DMS 273 (cell line): Measurements from ENCODE around the gene SH3PXD2A.

ENCODE experiments used
- DNase-seq: peaks from one replicate; lab custom pipeline; 2025; ENCODE audit not compliant: unreplicated experiment; lab: John Stamatoyannopoulos, UW

SH3PXD2A gene

DNA sequence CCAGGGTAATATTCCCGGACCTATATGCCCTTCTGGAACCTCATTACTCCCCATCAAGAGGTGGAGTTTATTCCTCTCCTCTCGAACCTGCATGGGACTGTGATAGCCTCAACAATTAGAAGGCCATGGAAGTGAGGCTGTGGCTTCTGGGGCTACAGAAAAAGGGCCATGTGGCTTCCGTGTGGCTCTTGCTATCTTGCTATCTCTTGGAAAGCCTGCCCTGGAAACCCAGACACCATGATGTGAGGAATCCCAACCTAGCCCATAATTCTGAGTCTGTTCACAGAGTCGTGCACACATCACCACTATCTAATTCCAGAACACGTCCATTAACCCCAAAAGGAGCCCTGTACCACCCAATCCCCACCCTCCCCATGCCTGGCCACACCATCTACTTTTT, 20.8 kb upstream of the SH3PXD2A start:
- DNase-seq, result no peak

DNA sequence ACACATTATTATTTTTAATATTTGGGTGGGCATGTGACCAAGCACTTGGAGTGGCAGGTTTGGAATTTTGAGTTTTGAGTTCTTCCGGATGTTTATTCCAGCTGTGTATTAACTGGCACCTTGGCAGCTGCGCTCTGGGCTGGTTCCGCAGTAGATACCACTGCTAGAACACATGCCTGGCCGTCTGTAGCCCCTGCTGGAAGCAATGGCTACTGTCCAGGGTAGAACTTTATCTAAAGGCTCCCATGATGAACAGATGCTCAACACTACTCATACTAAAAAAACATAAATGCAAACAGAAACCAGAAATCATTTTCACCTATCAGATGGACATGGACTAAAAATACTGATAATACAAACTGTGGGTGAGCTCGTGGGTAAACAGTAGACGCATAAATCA, 19.4 kb upstream of the SH3PXD2A start:
- DNase-seq, result peak; percentile 85

DNA sequence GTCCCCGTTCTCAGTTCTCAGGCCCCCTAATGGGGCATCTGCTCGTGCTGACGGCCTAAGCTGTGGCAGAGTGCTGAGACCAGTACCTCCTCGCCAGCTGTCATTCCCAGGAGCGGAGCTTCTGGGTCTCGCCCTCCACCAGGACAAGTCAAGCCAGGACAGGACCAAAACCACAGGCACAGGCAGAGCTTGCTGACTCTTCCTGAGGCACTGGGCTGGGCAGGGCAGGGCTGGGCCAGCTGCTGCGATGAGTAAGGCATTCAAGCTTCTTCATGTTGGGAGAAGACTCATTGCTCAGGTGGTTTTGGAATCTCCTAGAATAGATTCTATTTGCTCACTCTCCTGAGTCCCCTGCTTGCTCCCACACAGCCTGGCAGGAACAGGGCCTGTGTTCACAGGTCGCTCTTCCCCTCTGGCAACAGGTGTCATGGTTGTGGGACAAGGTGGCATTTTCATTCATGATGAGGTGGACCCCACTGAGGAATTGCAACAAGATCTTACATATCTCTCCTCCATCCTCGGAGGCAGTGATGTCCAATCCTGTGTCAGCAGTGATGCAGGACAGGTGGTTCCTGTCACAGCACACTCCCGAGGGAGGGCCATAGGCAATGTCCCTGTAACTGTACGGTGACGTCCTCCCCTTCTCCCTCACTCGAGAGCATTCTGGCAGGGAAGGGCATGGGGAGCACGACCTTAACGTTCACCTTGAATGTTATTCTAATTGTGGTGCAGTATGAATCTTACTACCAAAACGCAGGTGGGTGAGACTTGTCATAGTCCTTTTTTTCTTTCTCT, 17.0 kb upstream of the SH3PXD2A start:
- peak; percentile 79 for DNase-seq

DNA sequence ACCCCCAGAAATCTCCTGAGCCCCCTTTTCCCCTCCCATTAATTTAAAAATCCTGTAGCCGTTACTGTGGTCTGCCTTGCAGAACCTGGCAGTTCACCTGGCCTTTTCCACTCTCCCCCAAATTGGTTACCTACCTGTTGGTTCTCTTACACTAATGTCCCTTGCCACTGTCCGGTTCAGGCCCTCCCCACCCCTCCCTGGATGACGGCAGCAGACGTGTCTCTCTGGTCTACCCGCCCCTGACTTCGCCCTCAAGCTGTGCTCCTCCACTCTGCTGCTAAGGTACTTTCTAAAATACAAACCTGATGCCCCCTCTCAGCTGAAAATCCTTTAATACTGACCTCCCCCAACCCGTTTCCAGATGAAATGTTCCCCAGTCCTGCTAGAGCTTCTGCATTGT, 15.6 kb upstream of the SH3PXD2A start:
- no peak for DNase-seq

DNA sequence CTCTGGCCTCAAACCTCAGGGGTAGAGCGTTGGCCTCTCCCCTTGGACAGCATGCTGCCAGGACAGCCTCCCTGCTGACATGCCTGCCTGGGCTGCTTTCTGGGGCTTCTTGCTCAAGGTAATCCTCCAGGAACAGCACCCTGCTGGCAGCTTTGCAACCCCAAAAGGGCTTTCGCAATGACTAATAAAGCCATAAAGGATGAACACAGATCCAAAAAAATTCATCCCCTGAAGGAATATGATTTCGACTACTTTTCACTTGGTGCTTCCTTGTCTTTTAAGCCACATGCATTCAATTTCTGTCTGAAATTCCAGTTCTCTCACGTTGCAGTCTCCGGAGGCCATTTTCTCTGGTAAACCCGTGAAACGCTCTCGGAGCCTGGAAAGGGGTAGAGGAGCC, 15.1 kb upstream of the SH3PXD2A start:
- DNase-seq, result peak; percentile 16

- DNase-seq, result no peak
Observed at GRCh38 chr10:103869336-103869735, 14.0 kb upstream of the SH3PXD2A start.

DNA sequence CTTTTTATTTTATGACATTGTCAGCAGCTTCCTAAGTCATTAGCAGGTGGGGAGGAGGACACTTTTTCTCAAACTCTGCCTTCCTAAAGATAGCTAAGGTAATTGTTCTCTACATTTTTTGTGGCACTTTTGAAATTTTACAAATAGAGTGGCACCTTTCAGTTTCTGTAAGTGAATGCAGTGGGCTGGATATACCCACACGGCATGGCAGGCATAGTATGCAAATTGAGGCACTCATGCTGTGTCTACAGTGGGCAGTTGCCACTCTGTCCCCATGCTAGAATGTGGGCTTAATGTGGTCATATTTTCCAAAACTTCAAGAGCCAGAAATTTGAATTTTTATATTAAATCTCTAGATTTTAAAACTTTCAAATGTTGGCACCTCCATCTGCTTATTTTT, 12.8 kb upstream of the SH3PXD2A start:
- no peak for DNase-seq

GRCh38 chr10:103861505-103861904, 6.1 kb upstream of the SH3PXD2A start:
- DNase-seq, result no peak

DNA sequence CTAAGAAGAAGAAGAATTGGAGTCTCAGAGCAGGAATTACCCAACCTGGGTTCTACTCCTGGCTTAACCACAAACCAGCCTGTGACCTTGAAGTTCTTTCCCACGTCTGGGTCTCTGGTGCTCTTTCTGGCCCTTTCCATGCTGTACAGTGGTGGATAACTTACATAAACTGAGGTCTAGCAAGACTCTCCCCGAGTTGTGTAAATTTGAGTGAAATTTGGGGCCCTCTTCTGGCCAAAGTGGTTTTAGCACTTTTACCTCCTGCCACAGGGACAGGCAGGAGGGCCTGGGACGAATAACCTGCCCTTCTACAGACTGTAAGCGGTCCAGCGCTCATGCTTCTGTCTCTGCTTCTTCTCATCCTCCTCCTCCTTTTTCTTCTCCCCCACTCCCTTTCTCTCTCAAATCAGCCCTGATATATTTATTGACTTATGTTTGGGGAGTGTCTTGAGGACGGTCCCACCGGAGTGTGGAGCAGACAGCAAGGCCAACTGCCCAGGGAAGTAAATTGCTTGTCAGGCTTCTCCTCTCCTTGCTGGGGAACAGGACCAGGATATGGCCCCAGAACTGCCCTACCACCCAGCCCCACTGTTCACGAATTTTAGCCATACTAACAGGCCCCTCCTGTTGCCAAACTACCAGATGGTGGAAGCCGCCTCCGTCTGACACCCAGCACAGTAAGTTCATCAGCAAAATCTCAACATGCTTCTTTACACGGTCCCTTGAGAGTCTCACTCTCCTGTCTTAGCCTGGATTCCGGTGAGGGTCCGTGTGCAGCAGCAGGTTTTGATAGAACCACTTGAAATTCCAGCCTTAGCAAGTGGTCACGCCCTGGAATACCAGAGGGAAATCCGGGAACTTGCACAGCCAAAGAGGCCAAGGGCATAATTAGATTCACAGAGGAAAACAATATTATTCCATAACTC, 4.0 kb upstream of the SH3PXD2A start:
- peak; percentile 82 for DNase-seq

GRCh38 chr10:103858360-103858759, 3.0 kb upstream of the SH3PXD2A start:
- DNase-seq, result no peak

- DNase-seq, result no peak
Observed at GRCh38 chr10:103856797-103857170, 1.4 kb upstream of the SH3PXD2A start.

- no peak for DNase-seq
Observed at GRCh38 chr10:103855852-103856796, 748 bp upstream of the SH3PXD2A start.

- DNase-seq, result peak; percentile 70
Observed at GRCh38 chr10:103854686-103855391, 537 bp downstream of the SH3PXD2A start.

DNA sequence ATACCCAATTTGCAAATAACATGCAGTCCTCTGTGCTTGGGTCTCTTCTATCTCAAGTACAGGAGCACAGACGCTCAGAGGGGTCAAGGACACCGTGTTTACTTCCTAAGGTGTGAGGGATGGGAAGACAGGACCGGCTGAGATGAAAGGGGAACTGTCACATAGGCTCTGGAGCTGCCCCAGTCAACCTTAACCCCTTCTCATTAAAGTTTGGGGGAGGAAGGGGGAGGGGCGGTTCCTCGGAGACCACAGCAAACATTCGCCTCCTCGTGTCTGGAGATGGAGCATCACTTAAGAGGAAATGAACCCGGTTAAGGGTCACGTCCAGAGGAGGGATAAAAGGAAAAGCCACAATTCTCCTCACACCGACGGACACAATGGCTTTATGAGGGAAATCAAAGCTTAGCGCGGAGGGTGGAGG, 1.1 kb downstream of the SH3PXD2A start:
- peak; percentile 66 for DNase-seq

DNA sequence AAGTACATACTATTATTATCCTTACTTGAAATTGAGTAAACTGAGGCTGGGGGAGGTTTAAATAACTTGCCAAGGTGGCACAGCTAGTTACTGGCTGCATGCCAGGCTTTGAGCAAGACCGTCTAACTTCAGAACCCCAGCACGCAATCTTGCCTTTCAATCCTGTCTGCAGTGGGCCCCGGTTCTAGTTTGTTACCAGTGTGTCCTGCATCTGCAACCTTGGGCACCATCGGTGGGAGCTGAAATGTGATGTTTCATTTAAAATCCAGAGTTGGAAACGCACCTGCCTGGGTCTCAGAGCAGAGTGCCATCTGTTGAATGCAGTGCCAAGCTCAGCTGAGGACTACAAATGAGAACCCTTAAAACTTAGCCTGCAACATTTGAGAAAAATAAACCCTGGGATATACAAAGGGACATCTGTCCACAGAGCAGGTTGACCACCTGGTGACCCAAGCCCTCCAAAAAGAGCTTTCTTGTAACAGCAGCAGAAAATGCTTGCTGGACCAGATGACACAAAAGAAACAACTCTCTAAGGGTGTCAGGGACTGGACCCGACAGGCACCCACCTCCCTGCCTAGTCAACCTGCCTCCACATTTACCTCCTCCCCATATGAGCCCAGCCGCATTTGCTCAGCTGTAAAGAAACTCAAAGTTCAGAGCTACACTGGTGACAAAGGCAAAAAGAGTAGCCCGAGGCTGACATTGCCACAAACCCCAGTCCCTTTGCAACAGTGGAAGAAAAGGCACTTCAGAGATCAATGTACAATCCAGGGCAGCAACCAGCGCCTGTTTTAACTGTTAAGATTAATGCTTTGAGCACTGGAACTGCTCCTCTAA, 1.7 kb downstream of the SH3PXD2A start:
- DNase-seq, result peak; percentile 67

DNA sequence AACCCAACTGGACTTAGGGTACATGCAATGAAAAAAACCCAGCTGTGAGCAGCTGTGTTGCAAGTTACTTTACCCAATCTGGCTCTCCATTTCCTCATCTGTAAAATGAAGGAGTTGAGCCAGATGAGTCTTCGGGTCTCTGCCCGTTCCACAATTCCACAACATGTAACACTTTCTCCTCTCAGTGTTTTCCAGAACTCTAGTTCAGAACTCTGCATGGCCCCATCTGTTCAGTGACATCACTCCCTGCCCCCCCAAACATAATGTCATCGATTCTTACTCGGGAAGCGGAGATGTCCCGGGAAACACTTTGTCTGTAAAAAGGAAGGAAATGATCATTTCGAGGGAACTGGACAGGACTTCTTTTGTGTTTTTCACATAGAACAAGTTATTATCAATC, 2.5 kb downstream of the SH3PXD2A start:
- no peak for DNase-seq

DNA sequence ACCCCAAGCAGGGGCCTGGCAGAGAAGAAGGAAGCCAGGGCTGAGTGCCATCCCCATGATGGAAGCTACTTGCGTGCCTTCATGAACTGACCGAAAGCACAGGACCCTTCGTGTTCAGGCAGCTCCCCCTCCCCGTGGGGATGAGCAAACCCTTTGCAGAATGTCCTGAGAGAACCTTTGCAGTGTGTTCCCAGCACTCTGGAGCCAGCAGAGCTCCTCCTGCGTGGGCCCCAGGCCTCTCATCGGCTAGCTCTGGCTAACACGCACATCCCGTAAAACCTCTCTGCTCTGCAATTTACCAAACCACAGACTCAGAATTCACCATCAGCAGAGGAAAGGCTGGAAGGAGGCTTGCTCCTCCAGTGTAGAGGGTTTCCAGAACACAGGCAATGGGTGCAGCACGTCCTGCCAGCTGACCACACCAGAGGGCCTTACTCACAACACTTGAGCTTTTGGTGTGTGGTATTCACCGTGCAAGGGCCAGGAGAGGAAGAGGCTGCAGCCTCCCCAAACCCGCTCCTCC, 3.1 kb downstream of the SH3PXD2A start:
- no peak for DNase-seq

DNA sequence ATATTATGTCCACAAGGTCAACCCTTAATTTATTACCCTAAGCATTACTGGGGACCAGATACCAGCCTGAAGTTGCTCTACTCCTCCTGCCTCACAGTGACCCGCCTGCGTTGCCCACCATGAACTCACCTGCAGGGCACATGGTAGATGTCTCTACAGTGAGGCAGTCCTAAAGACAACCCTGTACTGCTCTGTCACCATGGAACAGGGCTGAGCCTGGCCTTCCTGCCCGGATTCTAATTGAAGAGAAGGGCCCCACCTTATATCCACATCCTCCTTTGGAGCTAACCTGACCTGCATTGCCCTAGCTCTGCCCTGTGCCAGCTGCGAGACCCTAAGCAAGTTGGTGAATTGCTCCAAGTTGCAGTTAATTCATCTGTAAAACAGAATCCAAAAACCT, 4.1 kb downstream of the SH3PXD2A start:
- DNase-seq, result no peak

- DNase-seq, result peak; percentile 49
Observed at GRCh38 chr10:103850572-103850895, 4.8 kb downstream of the SH3PXD2A start.
